GM10266 (cell line): ENCODE measurements around the gene RECK.

ENCODE experiments used
- DNase-seq: peaks from one replicate; pipeline ENCODE4 v3.0.0; 2012; ENCODE audit errors: extremely low spot score
- CTCF ChIP-seq: IDR thresholded peaks from 2 replicates; pipeline ENCODE4 v1.5.1; 2012; ENCODE audit warnings: mild to moderate bottlenecking, low read depth; ENCODE audit not compliant: control insufficient read depth, insufficient read depth; ENCODE audit errors: missing control alignments

Gene RECK

GRCh38 chr9:36118201-36118600 is 81.5 kb downstream of the RECK start:
- TF ChIP-seq CTCF, result no peak

GRCh38 chr9:36118706-36119105 is 82.0 kb downstream of the RECK start:
- no peak for TF ChIP-seq CTCF

More at GRCh38 chr9:36118201-36118600, 81.5 kb downstream of the RECK start:
- no peak for DNase-seq

GRCh38 chr9:36119476-36119875 is 82.8 kb downstream of the RECK start:
- DNase-seq, result no peak
- TF ChIP-seq CTCF, result no peak

More at GRCh38 chr9:36118706-36119105, 82.0 kb downstream of the RECK start:
- no peak for DNase-seq

GRCh38 chr9:36120705-36121104 is 84.0 kb downstream of the RECK start:
- TF ChIP-seq CTCF, result no peak
- no peak for DNase-seq

- DNase-seq, result no peak
- no peak for TF ChIP-seq CTCF
These were observed 85.3 kb downstream of the RECK start for GRCh38 chr9:36121971-36122370.

GRCh38 chr9:36123515-36123914 is 86.8 kb downstream of the RECK start:
- DNase-seq, result no peak
- TF ChIP-seq CTCF, result no peak

GRCh38 chr9:36125062-36125855 is 88.5 kb downstream of the RECK start:
- no peak for DNase-seq
- TF ChIP-seq CTCF, result no peak
